ENCODE results near the gene CYB5R2.
"Not testable (repeated sequence)": the region's sequence is repeated elsewhere in the genome, so short reads cannot be mapped to it uniquely, and the experiment has no call there.

CYB5R2 gene

GRCh38 chr11:7668464-7668863, 4.8 kb downstream of the CYB5R2 start:
- no peak for DNase-seq

- DNase-seq: no peak
Observed at GRCh38 chr11:7667460-7667859, 5.8 kb downstream of the CYB5R2 start.

- DNase-seq: no peak
Observed at GRCh38 chr11:7666292-7666866, 6.9 kb downstream of the CYB5R2 start.

GRCh38 chr11:7665473-7666291, 7.6 kb downstream of the CYB5R2 start:
- peak; percentile 47 for DNase-seq

GRCh38 chr11:7664867-7665266, 8.4 kb downstream of the CYB5R2 start:
- no peak for DNase-seq

GRCh38 chr11:7663531-7663930, 9.8 kb downstream of the CYB5R2 start:
- not testable (repeated sequence) for DNase-seq

- peak; percentile 1 for DNase-seq
Observed at GRCh38 chr11:7657306-7658025, 15.8 kb downstream of the CYB5R2 start.

- no peak for DNase-seq
Observed at GRCh38 chr11:7656704-7657103, 16.6 kb downstream of the CYB5R2 start.

GRCh38 chr11:7655253-7656217, 17.8 kb downstream of the CYB5R2 start:
- DNase-seq: no peak

- no peak for DNase-seq
Observed at GRCh38 chr11:7654195-7654705, 19.1 kb downstream of the CYB5R2 start.

- no peak for DNase-seq
Observed at GRCh38 chr11:7651700-7652099, 21.6 kb downstream of the CYB5R2 start.

GRCh38 chr11:7651140-7651551, 22.2 kb downstream of the CYB5R2 start:
- DNase-seq: no peak

GRCh38 chr11:7648264-7648663, 25.0 kb downstream of the CYB5R2 start:
- DNase-seq: no peak

- no peak for DNase-seq
Observed at GRCh38 chr11:7646866-7647265, 26.4 kb downstream of the CYB5R2 start.

GRCh38 chr11:7645206-7645605, 28.1 kb downstream of the CYB5R2 start:
- DNase-seq: no peak

- no peak for DNase-seq
Observed at GRCh38 chr11:7643314-7643713, 30.0 kb downstream of the CYB5R2 start.

- no peak for DNase-seq
Observed at GRCh38 chr11:7642747-7643146, 30.6 kb downstream of the CYB5R2 start.

- no peak for DNase-seq
Observed at GRCh38 chr11:7640816-7641215, 32.5 kb downstream of the CYB5R2 start.

- DNase-seq: no peak
Observed at GRCh38 chr11:7639643-7640025, 33.7 kb downstream of the CYB5R2 start.

GRCh38 chr11:7638710-7639642, 34.3 kb downstream of the CYB5R2 start:
- DNase-seq: no peak

- DNase-seq: no peak
Observed at GRCh38 chr11:7637447-7638157, 35.7 kb downstream of the CYB5R2 start.
